Measurements from ENCODE around the gene LRTM2.

The LRTM2 gene

GRCh38 chr12:1830981-1831963, 10.9 kb downstream of the LRTM2 start:
- no peak for DNase-seq

DNA sequence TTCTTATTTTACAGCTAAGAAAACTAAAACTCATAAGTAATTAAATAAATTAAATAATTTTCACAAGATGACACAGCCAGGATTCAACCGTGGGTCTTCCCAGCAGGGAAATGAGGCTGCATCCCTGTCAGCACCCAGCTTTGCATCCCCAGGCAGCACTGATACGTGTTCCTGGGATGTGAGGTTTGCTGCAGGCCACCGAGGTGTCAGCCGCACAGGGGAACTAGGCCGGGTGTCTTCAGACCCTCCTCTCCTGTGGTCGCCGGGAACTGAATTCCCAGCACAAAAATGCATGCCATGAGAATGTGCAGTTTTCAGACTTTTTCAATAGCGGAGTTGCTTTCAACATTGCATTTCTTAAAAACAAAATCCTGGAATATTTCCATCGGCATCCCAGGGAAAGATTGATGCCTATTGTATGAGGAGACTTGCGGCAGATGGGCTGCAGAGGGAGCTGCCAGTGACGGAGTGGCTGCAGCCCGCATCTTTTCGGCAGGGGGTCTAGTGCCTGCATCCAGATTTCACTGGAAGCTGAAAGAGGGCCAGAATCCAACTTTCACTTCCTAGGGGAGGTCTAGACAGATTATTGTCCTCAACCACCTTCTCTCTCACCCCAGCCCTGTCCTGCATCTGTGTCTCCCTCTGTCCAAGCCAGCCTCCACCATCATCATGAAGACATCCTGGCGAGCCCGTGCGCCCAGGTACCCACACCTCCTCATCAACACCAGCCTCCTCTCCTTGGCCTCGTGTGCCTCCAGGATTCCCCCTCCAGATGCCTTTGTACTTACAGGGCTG, 12.6 kb downstream of the LRTM2 start:
- DNase-seq = no peak

- DNase-seq = no peak
Observed at GRCh38 chr12:1833596-1834028, 13.2 kb downstream of the LRTM2 start.

GRCh38 chr12:1834186-1834925, 14.0 kb downstream of the LRTM2 start:
- DNase-seq = no peak

GRCh38 chr12:1835211-1836131, 15.1 kb downstream of the LRTM2 start:
- DNase-seq = no peak

GRCh38 chr12:1836241-1836803, 16.0 kb downstream of the LRTM2 start:
- DNase-seq = no peak

DNA sequence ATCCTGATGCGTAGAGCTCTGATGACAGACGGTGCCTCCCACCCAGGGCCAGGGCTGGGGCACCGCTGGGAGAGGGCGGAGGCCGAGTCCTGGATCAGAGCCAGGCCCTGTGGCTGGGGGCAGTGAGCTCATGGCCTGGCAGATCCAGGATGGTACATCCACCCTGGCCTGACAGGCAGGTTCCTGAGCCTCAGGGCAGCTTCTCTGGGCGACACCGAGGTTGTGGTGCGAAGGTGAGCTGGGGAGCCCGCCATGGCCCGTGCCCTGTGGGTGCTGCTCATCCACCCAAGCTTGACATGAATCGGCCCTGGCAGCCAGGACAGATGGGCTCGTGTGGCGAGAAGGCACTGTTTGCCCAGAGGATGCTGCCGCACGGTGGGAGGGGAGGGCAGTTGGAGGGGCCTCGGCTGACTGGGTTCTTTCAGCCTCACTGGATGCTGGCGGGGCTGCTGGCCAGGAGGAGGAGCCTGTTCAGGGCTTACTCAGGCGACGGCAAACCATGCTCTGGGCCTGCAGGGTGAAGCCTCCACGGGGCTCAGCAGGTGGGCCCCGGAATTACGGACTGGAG, 16.6 kb downstream of the LRTM2 start:
- DNase-seq = peak; percentile 36

DNA sequence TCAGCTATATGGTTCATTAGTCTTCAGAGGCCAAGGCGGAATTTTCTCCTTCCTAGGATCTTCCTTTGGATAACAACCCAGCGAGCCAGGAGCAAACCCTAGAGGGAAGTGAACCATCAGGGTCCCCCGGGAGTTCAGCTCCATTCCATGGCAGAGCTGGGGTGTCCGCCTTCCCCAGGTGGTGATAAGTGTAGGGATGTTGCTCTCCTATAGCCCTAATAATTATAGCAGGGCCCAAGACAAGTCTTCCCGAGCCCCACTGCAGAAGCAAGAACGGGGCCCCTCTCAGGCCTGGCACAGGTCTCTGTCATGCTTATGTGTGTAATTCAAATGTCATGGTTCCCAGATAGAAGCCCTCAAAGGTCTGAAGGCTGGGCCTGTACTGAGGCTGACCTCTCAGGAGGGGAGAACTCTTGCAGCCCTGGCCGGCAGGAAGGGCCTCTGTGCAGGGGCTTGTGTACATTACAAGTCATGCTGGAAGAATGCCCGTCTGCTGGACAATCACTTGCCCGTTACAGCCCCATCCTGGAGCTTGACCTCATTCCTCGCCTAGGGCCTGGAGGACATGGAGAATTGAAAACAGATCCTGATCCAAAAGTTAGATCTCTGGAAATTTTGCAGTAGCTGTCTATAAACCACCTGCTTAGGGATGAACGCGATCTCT, 17.3 kb downstream of the LRTM2 start:
- DNase-seq = no peak

DNA sequence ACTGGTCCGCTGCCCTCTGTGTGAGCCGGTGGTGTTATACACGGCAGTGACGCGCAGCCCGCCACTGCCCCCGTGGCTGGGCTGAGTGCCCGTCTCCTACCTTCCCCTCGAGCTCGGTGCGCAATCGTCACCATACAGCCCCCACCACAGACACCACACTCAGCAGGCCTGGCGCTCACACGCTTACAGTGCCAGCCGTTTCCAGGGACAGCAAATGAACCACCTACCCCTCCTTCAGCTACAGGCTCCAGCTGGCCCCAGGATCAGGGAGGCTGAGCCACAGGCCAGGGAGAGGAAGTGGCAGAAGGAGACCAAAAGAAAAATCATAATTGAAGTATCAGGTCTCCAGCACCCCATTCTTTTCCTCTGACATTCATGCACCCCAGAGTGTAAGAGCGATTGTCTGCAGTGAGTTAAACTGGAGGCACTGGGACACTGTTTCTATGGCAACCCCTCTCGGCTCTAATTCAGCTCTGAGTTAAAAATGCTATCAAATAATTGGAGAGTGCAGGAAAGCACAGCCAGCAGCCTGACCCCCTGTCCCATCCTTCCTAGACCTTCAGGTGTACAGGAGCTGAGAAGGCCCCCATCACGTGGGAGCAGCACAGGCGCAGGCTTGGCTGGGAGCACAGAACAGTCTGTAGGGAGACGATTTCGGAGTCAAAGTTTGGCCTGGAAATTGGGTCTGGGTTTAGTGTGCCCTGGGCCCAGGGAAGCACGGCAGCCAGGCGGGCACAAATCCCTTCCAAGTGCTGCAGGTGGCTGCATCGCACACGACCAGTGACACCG, 18.0 kb downstream of the LRTM2 start:
- no peak for DNase-seq

GRCh38 chr12:1838994-1839365, 18.6 kb downstream of the LRTM2 start:
- DNase-seq = no peak

DNA sequence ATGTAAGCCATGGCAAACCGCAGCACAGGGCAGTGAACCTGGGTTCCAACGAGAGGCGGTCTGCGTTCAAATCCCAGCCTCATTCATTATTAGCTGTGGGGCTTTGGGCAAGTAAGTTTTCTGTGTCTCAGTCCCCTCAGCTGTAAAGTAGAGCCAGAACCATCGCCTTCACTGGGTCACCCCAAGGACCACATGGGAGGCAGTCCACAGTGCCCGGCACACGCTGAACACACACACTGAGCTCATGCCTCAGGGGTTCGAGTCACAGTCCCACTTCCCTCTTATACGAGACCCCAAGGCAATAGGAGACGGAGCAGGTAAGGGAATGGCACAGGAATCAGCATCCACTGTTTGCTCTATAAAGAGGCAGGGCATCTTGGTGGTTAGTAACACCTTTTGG, 19.1 kb downstream of the LRTM2 start:
- no peak for DNase-seq

DNA sequence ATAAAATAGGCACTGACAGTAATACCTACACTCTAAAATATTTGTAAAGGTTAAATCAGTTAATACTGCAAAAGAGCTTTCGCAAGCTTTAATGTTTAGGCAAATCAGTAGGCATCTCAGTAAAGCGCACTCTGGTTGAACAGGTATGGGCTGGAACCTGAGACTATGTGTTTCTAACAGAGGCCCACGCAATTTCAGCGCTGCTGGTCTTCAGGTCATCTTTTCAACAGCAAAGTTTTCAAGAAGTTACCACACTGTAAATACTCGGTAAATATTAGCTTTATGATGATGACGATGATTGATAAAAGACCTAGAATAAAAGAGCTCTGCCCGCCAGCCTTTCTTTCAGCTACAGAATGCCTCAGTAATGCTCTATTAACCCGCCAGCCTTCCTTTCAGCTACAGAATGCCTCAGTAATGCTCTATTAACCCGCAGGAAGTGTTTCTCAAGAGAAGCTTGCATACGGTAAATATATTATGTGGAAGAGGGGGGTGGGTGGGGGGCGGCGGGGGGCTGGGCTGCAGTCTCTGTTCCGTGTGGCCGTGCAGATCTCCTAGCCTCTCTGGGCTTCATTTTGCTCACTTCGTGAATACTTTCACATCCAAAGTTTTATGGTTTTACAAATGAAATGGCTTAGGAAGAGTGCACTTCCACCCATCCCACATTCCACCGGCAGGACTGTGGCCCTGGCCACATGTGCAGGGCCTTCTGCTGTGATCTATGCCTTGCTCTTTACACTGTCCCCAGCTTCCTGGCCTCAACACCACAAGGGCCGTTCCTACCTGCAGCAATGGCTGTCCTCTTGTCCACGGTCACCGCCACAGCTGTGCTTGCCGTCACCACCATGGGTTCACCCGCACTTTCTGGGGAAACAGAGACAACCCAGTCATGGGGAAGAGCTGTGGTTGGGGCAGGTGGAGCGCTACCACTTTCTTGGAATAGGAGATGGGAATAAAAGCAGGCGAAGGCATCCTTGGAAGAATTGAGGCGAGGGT, 19.9 kb downstream of the LRTM2 start:
- no peak for DNase-seq

DNA sequence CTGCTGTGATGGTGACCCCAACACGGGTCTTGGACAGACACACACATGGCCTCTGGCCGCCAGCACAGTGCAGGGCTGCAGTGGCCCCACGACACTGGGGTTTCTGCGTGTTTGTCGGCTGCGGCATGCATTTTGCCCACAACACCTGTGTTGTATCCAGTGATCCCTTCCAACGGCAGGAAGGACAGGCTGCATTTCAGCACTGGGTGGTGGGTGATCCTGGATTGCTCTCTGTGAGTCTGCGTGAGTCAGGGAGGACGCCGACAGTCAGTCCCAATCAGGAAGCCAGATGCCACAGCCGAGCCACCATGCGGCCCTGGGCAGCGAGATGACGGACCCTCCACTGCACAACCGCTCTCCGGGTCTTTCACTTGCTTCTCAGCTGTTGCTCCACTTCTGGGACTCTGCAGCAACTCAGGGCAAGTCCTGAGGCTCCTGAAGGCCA, 20.6 kb downstream of the LRTM2 start:
- DNase-seq = no peak

DNA sequence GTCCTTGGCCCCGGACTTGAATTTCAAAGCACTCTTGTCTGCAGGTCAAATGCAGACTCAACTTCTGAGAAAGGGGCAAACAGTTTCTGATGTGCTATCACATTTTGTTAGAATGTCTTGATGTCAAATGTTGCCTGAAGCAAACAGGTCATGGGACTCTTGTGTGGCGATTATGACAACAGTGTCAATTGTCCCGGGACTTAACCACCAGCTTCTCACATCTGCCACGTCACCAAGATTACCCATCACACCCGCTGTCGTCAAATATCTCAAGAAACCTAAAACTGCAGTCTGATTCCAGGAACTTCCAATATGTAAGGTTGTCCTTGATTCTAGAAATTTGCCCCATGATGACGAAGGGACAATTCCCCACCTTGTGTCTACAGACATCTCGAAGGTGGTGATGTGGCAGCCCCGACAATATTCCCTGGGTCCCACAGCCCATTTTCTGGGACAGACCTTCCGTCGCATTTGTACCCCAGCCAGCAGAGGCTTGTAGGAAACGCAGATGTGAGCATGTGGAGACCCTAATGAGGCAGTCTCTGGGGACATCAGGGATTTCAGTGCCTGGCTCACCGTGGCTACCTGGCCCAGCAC, 21.3 kb downstream of the LRTM2 start:
- no peak for DNase-seq

DNA sequence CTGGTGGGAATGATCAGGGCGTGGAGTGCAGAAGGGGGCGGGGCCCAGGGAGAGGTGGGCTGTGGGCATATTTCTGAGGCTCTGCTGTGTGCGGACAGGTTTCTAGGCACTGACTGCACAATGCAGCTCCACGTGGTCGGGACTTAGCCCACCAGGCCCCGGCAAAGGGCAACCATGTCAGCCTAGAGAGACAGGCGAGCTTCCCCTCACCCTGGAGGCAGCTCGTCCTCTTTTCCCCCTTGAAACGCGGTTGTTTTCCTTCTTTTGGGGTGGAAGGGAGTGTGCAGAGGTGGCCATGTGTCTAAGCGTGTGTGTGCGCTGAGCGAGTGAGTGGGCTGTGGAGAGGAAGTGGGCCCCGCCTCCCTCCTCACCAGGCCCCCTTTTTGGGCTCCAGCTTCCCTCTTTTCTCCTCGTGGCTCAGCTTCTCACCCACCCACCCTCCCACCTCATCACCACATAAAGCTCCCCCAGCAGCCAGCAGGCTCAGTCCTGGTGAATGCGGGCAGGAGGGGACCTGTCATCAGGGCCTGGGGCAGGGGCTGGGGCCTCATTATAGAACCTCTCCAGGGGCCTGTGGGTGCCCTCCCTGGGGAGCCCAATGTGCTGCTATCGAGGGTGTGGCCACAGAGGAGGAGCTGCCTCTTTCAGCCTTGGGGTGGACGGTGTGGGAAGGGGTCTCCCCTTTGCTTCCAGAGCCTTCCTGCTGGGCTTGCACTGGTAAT, 22.0 kb downstream of the LRTM2 start:
- no peak for DNase-seq

GRCh38 chr12:1842905-1843640, 22.7 kb downstream of the LRTM2 start:
- no peak for DNase-seq

GRCh38 chr12:1843641-1844005, 23.3 kb downstream of the LRTM2 start:
- DNase-seq = no peak

Measured in DMS 273 treated with DMSO at 0.1 percent for 48 hours (cell line).